ENCODE results near the gene RPIA.

RPIA gene

GRCh38 chr2:88680266-88680902 lies 11.1 kb upstream of the RPIA start:
- TF ChIP-seq CTCF (IDR thresholded peaks at IDR 0.05; ENCODE audit: insufficient read depth, low read length, missing control alignments): no peak
- ChIA-PET POLR2A (no interaction called here), CTCF (interaction anchor here (0.9 to 3.0 kb wide), 3 partner anchors 10 to 90 kb away, joined by 4 to 24 read pairs (median 15); no protein-coding TSS in a partner anchor)
- no peak for DNase-seq (ENCODE audit: low read depth, low spot score)
- no peak overlapping the region for H3K4me3 ChIP-seq (ENCODE audit: low read depth, low read length)

GRCh38 chr2:88680916-88681315 lies 10.6 kb upstream of the RPIA start:
- TF ChIP-seq CTCF (IDR thresholded peaks at IDR 0.05; ENCODE audit: insufficient read depth, low read length, missing control alignments): no peak
- POLR2A ChIA-PET: no interaction called here
- no peak overlapping the region for H3K4me3 ChIP-seq (ENCODE audit: low read depth, low read length)
- CTCF ChIA-PET: interaction anchor here (0.9 to 3.0 kb wide), 3 partner anchors 11 to 90 kb away, joined by 4 to 24 read pairs (median 15); no protein-coding TSS in a partner anchor
- no peak for DNase-seq (ENCODE audit: low read depth, low spot score)

GRCh38 chr2:88683160-88684021 lies 8.1 kb upstream of the RPIA start:
- H3K4me3 ChIP-seq (ENCODE audit: low read depth, low read length): no peak overlapping the region
- CTCF ChIA-PET: interaction anchor here (0.9 to 1.8 kb wide), 2 partner anchors 11 to 93 kb away, joined by 3 to 6 read pairs; no protein-coding TSS in a partner anchor
- DNase-seq (ENCODE audit: low read depth, low spot score): no peak
- POLR2A ChIA-PET: no interaction called here
- TF ChIP-seq CTCF (IDR thresholded peaks at IDR 0.05; ENCODE audit: insufficient read depth, low read length, missing control alignments): no peak

GRCh38 chr2:88684519-88684918 lies 7.0 kb upstream of the RPIA start:
- no peak overlapping the region for H3K4me3 ChIP-seq (ENCODE audit: low read depth, low read length)
- no peak for DNase-seq (ENCODE audit: low read depth, low spot score)
- POLR2A ChIA-PET: no interaction called here
- CTCF ChIA-PET: no interaction called here
- TF ChIP-seq CTCF (IDR thresholded peaks at IDR 0.05; ENCODE audit: insufficient read depth, low read length, missing control alignments): no peak

- CTCF ChIA-PET: interaction anchor here (1.7 to 3.1 kb wide), 2 partner anchors 14 to 17 kb away, joined by 5 to 19 read pairs; no protein-coding TSS in a partner anchor
- no peak overlapping the region for H3K4me3 ChIP-seq (ENCODE audit: low read depth, low read length)
- DNase-seq (ENCODE audit: low read depth, low spot score): no peak
- POLR2A ChIA-PET: no interaction called here
- no peak for TF ChIP-seq CTCF (IDR thresholded peaks at IDR 0.05; ENCODE audit: insufficient read depth, low read length, missing control alignments)
These were observed 5.2 kb upstream of the RPIA start for GRCh38 chr2:88686320-88686719.

- TF ChIP-seq CTCF (IDR thresholded peaks at IDR 0.05; ENCODE audit: insufficient read depth, low read length, missing control alignments): no peak
- no peak overlapping the region for H3K4me3 ChIP-seq (ENCODE audit: low read depth, low read length)
- ChIA-PET CTCF (interaction anchor here (3.1 kb wide), 1 partner anchor 15 kb away, joined by 19 read pairs; no protein-coding TSS in a partner anchor), POLR2A (no interaction called here)
- no peak for DNase-seq (ENCODE audit: low read depth, low spot score)
These were observed 4.1 kb upstream of the RPIA start for GRCh38 chr2:88687384-88687783.

All from AG04449 (cell line).